Activated CD8-positive, alpha-beta memory T cell treated with anti-CD3 and anti-CD28 coated beads, Interleukin-2, amount 50 U/mL, for 4 hours (primary cell): ENCODE measurements around the gene TPRG1L.
"Not testable (repeated sequence)": the region's sequence is repeated elsewhere in the genome, so short reads cannot be mapped to it uniquely, and the experiment has no call there.

Experiments
- DNase-seq: peaks from one replicate; pipeline ENCODE4 v3.0.0-alpha.2; 2020

TPRG1L gene

DNA sequence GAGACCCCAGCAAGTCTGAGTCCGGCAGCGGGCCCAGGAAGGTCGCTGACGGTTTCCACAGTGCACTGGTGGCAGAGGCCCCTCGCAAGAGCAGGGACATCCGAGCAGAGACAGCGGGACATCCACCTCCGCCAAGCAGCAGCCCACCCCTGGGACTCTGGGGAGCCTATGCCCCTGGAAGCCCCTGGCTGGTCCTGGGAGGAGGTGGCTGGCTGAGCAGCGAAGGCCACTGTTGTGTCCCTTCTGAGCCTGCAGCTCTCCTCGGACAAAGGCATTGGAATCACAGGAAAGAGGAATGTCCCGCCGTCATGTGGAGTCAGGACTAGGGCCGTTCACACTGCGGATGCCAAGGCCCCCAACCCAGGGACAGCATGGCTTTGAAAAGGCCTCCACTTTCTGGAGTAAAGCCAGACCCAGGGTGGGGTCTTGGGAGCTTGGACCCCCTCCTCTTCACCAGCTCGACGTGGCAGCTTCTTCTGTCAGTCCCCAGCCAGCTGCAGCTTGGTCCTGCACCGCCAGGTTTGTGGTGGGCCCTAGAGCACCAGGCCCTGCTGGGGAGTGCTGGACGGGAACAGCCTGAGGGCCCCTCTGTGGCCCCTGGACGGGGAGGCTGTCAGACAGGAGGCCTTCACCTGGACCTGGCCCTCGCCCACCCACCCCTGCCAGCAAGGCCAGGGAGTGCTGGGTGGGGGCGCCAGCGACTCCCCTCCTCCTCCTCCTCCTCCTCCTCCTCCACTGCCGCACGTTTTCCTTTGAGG lies 14.9 kb upstream of the TPRG1L start:
- no peak for DNase-seq

DNA sequence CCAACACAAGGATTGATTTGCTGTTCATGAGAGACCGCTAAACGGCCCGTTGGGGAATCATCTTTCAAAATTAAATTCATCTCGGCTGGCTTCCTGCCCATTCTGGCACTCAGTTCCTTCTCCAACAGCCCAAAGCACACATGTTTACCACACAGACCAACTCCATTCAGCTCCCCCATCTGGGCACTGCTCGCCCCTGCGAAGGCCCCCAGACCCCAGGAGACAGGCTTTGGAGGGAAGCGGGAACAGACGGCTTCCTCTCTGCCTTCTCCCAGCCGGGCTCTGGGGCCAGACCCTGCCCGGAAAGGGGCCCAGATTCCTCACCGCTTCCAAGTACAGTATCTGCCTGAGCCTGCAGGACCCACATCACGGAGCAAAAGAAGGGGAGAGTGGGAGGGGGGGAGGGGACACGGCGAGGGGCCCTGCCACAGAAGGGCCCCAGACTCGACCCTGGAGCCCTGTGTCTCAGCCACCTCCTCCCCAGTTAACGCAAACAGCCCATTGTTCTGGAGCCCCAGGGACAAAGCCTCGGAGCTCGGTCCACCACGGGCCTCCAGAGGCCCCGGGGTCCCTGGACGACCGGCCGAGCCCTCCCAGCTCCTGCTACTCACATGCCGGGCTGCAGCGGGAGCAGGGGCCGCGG lies 14.2 kb upstream of the TPRG1L start:
- no peak for DNase-seq

DNA sequence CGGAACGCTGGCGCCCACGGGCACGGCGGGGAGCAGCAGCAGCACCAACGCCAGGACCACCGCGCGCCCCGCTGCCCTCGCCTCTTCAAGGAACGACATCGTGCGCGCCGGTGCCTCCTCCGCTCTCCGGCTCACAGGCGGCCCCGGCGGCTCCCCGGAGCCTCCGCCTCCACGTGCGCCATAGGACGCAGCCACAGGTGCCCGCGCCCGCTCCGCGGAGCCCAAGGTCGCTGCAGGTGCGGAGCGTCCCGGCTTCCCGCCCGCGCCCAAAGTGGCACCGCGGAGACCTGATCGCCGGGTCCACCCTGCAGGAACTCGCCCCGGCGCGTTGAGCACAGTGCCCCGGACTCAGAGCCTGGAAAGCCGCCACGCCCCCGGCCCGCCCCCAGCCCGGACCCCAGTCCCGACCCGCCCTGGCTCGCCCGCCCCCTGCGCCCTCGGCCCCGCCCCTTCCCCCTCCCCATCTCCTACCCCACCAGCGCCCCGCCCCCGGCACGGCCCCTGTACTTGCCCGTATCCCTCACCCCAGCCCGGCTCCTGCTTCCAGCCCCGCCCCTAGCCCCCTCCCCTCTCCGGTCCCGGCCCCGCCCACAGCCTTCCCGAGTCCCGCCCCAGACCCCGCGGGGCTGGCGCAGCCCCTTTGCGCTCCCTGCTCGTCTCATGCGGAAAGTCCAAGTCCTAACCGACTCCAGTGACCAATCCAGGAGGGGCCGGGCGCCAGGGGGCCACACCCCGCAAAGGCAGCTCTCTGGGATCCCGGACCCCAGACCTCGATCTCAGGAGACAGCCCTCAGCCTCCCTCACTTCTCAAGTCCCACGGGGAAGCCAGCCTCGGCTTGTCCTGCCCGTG lies 13.4 kb upstream of the TPRG1L start, which contains the start of gene MEGF6:
Gene MEGF6, minus strand, starts transcription at position 339 of the 850 bp plus-strand sequence. Its CDS starts 240 bp downstream, at position 99.
- DNase-seq, result peak; percentile 76

DNA sequence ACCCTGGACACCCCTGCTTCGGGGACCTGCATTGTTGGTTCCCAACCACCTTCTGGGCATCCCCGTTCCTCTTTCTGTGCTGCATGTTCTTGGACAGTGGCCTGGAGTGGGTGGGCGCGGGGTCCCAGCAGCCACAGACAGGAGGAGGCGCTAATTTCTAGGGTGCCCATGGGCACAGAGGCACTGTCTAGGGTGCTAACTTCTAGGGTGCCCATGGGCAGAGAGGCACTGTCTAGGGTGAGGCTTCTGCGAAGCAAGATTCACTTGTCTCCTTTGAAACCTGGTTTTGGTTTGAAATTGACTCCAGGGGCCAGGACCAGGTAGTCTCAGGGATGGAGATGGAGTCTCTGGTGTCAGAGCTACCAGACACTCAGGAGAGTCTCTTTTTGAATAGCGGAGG lies 12.7 kb upstream of the TPRG1L start:
- no peak for DNase-seq

DNA sequence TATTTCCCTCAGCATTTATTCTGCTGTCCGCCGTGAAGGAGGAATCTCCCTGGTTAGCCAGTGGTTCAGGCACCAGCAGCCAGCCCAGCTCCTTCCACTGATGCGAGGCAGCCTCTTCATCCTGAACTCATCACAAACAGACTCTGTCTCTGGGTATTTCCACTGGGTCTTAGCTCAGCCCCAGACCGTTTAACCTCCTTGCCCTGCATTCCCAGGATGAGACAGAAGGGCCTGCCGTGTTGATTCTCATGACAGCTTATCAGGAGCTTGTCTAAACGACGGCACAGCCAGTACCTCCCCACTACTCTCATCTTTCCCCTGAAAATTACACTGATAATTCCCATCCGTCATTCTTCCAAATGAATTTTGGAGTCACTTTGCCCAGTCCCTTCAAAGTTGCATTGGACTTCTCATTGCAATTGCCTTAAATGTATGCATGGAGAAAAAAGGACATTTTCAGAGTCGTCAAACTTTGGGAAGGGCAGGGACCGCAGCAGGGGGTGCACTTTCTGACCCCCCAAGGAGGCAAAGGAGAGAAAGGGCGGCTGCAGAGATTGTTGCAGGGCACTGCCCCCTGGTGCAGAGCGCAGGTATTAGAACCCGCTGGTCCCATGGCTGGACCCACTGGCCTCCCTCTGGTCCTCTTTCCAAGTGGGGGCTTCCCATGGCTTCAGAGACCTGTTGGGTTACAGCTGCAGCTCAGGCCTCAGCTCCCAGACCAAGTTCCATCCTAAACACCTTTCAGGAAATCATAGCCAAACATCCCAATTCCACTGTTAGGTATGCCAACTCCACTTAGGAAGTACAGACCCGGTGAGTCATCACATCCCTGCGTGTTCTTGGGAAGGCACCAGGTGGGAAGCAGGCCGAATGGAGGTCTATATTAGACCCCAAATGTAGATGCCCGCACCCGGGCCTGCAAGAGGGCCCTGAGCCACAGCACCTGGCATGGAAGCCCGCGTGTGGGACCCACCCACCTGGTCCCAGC lies 9.8 kb upstream of the TPRG1L start:
- no peak for DNase-seq

DNA sequence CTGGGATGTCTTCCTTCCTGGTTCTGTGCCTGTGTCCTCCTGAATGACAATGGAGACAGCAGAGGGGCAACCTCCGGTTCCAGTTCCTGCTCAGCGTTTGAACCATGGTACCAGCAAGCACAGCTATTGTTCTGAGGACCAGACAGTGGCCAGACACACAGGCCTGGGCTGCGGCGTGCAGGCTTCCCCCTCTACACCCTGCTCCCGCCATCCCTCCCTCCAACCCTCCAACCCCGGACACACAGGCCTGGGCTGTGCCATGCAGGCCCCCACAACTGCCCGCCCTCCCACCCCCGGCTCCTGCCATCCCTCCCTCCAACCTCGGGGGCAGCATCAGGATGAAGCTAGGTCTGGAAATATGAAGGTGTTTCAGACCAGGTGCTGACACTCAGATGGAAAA lies 8.0 kb upstream of the TPRG1L start:
- no peak for DNase-seq

DNA sequence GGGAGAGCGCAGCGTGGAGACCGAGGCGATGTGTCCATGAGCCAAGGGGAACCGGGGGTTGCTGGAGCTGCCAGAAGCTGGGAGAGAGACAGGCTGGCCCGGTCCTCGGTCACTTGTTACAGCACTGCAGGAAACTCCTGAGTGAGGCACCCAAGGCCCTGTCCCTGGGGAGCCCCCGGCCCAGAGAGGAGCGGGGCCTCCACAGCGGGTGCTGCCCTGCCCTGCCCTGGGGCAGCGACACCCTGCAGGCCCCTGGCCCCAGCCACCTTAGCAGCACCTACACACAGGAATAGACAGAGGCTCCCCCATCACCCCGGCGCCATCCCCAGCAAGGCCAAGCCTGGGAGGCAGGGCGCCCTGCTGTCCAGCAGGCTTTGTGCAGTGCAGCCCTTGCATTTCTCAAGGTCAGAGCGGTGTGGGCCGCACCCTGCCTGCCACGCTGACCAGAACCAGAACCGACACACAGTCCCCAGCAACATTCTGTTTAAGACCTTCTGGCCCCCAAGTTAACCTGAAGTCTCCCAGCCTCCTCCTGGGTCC lies 6.9 kb upstream of the TPRG1L start:
- DNase-seq, result no peak

DNA sequence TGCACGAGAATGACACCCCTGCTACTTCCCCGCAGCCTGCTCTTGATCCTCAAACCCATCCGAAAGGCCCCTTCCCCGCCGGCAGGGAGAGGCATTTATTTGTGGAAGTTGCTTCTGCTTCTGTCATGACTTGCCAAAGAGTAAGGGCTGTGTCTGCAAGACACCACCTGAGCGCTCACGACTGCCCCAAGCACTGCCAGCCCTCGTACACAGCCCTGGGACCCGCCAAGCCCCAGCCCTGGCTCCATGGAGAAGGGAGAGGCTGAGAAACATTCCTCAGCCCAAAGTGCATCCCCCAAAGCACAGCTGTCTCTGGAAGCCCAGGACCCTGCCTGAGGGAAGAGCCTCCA lies 6.3 kb upstream of the TPRG1L start:
- DNase-seq, result no peak

DNA sequence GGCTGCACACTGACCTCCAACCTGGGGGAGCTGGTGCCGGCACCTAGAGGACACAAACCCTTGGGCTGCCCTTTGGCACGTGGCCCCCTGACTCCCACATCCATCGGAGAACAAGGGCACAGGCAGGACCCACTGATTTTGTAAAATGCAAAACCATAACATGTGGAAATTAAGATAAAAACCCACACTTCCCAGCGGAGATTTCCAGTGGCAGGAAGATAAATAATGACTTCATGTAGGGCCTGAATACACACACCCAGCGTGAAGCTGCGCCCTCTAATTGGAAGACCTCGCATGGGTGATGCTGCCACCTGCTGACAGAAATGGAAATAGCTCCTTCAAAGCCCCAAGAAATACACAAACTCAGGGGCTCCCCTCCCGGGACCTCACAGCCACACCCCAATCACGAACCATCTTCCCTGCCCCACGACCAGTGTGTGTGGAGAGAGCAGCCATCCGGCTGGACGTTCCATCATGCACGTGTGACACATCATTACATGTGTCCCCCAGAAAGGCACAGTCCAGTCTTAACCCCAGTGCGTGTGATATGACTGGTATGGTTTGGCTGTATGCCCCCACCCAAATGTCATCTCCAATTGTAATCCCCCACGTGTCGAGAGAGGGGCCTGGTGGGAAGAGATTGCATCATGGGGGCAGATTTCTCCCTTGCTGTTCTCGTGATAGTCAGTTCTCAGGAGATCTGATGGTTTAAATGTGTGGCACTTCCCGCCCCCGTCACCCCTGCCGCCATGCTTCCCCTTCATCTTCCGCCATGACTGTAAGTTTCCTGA lies 5.7 kb upstream of the TPRG1L start:
- peak; percentile 74 for DNase-seq

DNA sequence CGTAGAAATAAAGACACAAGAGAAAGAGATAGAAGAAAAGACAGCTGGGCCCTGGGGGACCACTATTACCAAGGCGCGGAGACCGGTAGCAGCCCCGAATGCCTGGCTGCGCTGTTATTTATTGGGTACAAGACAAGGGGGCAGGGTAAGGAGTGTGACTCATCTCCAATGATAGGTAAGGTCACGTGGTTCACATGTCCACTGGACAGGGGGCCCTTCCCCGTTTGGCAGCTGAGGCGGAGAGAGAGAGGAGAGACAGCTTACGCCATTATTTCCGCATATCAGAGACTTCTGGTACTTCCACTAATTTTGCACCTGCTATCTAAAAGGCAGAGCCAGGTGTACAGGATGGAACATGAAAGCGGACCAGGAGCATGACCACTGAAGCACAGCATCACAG lies 4.1 kb upstream of the TPRG1L start:
- DNase-seq, result no peak

DNA sequence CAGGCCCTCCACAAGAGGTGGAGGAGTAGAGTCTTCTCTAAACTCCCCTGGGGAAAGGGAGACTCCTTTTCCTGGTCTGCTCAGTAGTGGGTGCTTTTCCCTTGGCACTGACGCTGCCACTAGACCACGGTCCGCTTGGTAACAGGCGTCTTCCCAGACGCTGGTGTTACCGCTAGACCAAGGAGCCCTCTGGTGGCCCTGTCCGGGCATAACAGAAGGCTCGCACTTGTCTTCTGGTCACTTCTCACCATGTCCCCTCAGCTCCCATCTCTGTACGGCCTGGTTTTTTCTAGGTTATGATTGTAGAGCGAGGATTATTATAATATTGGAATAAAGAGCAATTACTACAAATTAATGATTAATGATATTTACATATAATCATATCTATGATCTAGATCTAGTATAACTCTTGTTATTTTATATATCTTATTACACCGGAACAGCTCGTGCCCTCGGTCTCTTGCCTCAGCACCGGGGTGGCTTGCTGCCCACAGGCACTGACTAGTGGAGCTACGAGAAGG lies 3.6 kb upstream of the TPRG1L start:
- not testable (repeated sequence) for DNase-seq

DNA sequence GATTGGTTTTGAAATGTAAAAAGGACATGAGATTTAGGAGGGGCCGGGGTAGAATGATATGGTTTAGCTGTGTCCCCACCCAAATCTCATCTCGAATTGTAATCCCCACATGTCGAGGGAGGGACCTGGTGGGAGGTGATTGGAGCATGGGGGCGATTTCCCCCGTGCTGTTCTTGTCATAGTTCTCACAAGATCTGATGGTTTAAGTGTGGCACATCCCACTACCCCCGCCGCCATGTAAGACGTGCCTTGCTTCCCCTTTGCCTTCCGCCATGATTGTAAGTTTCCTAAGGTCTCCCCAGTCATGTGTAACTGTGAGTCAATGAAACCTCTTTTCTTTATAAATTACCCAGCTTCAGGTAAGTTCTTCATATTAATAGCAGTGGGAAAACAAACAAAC lies 2.7 kb upstream of the TPRG1L start:
- DNase-seq, result not testable (repeated sequence)

DNA sequence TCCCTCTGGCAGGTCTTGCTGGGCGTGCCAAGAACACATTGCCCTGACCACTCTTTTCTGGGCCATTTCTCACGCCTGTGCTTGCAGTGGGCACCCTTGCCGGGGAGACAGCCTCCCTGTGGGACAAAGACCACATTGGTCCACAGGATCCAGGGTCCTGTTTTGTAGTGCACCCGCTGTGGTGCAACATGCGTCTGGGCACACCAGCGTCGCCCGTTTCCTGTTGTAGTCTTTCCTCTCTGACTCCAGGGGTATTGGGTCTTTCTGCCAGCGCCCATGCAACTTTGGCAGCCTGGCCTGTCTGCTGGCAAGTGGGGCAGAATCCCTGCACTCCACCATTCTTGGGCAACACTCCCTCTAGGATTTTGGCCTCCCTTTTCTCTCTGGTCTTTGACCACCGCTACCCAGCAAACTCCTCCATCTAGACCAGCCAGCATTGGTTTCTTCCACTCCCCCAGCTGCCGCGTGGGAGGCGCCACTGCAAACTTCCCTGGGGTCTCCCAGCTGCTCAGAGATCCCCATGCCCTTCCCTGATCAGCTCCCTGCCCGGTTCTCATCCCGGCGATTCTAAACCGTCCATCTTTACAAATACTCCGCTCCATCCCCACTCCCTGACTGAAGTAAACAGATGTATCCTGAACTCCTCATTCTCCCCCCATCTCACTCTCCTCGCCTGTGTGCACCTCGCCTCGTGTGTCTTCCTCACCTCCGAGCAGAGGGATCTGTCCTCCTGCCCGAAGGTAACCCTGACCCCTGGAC lies 1.2 kb upstream of the TPRG1L start:
- no peak for DNase-seq

DNA sequence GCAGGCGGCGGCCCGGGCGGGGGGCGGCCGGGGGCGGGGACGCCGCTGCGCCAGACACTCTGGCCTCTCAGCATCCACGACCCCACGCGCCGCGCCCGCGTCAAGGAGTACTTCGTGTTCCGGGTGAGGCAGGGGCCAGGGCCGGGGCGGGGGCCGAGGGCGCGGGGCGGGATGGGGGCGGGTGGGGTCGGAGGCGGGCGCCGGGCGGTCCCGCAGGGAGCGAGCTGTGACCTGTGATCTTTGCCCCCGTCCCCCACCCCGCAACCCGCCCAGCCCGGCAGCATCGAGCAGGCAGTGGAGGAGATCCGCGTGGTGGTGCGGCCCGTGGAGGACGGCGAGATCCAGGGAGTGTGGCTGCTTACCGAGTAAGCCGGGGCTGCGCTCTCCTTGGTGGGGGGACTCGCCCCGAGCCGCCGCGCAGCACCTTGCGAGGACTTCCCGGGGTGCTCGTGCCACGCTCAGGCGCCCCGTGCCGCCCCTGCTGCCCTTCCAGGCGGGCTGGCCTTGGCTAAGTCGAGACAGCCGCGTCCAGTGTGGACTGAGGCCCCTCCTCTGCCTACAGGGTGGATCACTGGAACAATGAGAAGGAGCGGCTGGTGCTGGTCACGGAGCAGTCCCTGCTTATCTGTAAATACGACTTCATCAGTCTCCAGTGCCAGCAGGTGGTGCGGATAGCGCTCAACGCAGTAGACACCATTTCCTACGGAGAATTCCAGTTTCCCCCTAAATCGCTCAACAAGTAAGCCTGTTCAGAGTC lies 514 bp downstream of the TPRG1L start:
- peak; percentile 31 for DNase-seq

DNA sequence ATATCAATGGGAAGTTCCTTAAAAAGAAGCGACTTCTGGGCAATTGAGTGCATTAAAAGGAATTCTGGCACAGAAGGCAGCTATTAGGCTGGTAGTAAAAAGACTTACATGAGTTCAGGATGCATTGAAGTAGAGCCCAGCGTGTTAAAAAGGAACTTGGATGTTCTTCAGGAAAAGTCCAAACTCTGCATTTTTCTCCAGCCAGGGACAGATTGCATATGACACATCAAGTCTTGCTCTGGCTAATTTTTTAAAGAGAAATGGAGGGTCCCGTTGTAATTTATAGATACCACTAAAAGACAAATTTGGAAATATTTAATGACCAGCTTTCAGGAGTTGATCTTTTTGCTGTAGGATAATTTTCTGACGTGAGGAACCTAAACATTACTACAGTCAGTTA lies 1.2 kb downstream of the TPRG1L start:
- no peak for DNase-seq

DNA sequence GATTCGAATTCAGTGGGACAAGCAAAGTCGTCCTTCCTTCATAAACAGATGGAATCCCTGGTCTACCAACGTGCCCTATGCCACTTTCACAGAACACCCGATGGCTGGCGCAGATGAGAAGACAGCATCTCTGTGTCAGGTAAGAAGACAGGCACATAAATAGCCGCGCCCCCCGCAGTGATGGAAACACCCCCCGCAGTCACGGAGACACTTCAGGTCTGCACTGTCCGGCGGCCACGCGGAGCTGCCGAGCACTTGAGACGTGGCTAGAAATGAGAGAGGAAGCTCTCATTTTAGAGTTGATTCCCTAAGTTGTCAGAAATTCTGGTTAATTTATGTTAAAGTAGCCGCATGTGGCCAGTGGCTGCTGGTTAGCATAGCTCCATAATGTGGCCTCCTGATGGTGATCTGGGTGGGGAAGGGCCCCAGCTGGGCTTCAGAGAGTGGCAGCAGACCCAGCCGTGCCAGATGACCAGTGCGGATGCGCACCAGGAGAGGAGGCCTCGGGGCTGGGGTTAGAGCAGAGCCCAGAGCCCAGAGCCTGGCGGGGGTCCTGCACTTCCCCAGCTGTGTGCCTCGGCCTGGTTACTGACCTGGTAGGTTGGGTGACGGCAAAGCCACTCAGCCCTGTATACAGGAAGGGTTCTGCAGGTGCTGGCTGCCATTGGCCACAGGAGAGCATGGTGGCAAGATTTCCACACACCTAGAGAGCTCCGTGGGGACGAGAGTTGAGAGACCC lies 2.9 kb downstream of the TPRG1L start:
- no peak for DNase-seq

DNA sequence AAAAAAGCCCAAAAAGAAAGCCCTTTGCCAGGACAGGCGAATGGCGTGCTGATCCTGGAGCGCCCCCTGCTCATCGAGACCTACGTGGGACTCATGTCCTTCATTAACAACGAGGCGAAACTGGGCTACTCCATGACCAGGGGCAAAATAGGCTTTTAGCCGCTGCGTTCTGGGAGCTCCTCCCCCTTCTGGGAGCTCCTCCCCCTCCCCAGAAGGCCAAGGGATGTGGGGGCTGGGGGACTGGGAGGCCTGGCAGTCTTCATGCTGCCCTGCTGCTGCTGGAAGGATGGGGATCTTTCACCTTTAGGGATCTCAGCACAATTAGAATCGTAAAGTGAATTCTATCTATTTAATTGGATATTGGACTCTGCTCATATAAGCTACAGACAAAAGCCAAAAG lies 3.6 kb downstream of the TPRG1L start:
- no peak for DNase-seq

DNA sequence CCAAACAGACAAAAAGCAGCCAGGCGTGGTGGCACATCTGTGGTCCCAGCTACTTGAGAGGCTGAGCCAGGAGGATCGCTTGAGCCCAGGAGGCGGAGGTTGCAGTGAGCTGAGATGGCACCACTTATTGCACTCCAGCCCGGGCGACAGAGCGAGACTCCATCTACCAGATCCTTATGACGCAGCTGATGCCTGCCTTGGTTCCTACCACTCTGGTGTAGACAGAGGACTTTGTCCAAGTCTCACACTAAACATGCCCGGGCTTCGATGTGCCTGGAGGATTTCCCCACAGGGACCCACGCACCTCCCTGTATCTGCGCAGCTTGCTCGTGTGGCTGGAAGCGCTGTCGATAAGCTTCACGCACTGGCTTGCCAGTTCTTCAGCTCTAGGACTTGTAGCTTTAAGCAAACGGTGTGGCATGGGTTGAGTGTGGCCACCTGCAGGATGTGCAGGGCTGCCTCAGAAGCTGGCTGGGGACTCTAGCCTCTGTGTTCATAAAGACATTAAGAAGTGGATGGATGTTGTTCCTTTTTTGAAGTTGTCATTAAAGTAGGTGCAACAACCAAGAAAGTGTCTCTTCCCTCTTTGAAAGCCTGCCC lies 4.8 kb downstream of the TPRG1L start:
- no peak for DNase-seq
